ENCODE data around the gene NSMCE3. TPM values are rescaled to one million over a fixed set of nuclear protein-coding genes. Genes with fewer than 3 reads are reported as not detected.
"Not testable (repeated sequence)": the region's sequence is repeated elsewhere in the genome, so short reads cannot be mapped to it uniquely, and the experiment has no call there.

NSMCE3 gene
- total RNA-seq, 1 donor from 2014 or later = 17.8 TPM

DNA sequence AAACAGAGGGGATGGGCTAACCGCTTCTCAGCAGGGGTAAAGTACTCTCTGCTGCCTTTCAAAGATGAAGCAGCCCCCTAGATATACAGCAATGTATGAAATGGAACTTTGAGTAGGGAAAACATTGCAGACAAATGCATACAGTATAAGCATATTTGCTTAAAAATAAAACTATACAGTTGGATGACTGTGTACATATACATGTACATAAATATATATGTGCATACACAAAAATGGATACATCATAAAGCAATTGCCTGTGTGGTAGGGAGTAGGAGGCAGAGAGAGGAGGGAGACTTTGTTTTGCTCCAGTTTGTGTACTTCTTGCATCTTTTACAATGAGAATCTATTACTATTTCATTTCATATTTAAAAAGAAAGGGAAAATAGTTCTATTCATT is 28.4 kb downstream of the NSMCE3 start:
- no peak for DNase-seq (ENCODE audit: low read depth)
- Histone ChIP-seq H3K36me3 (ENCODE audit: control insufficient read depth, insufficient read depth, low read length) (no peaks in the 10 kb centered on the region), H3K27me3 (ENCODE audit: control insufficient read depth, insufficient read depth, low read length) (no peaks in the 10 kb centered on the region), H3K4me3 (ENCODE audit: low read depth, low read length) (no peak overlapping the region)
- TF ChIP-seq, protein P1, sequence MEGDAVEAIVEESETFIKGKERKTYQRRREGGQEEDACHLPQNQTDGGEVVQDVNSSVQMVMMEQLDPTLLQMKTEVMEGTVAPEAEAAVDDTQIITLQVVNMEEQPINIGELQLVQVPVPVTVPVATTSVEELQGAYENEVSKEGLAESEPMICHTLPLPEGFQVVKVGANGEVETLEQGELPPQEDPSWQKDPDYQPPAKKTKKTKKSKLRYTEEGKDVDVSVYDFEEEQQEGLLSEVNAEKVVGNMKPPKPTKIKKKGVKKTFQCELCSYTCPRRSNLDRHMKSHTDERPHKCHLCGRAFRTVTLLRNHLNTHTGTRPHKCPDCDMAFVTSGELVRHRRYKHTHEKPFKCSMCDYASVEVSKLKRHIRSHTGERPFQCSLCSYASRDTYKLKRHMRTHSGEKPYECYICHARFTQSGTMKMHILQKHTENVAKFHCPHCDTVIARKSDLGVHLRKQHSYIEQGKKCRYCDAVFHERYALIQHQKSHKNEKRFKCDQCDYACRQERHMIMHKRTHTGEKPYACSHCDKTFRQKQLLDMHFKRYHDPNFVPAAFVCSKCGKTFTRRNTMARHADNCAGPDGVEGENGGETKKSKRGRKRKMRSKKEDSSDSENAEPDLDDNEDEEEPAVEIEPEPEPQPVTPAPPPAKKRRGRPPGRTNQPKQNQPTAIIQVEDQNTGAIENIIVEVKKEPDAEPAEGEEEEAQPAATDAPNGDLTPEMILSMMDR (IDR thresholded peaks at IDR 0.05; ENCODE audit: insufficient read depth, low read length, poor library complexity, severe bottlenecking) = no peak

DNA sequence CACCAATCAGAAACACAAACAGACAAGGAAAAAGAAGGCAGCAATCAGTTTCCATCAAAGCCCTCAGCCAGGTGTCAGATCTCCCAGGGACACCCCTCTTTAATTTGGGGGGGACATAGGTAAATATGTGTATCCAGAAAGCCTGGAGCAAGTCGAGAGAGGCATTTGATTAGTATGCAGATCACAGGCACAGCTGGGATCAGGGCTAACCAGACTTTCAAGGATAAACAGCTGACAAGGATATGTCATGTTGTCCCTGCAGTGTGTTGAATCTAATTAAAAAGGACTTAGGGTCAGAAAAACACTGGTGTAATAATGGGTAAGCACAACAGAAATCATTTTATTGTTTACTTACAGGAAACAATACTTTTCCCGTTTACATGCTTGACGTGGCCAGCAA is 30.2 kb downstream of the NSMCE3 start:
- TF ChIP-seq, protein P1 (IDR thresholded peaks at IDR 0.05; ENCODE audit: insufficient read depth, low read length, poor library complexity, severe bottlenecking) = no peak
- no peak overlapping the region for H3K4me3 ChIP-seq (ENCODE audit: low read depth, low read length)
- H3K27me3 ChIP-seq (ENCODE audit: control insufficient read depth, insufficient read depth, low read length) = no peaks in the 10 kb centered on the region
- DNase-seq (ENCODE audit: low read depth) = no peak
- no peaks in the 10 kb centered on the region for H3K36me3 ChIP-seq (ENCODE audit: control insufficient read depth, insufficient read depth, low read length)

DNA sequence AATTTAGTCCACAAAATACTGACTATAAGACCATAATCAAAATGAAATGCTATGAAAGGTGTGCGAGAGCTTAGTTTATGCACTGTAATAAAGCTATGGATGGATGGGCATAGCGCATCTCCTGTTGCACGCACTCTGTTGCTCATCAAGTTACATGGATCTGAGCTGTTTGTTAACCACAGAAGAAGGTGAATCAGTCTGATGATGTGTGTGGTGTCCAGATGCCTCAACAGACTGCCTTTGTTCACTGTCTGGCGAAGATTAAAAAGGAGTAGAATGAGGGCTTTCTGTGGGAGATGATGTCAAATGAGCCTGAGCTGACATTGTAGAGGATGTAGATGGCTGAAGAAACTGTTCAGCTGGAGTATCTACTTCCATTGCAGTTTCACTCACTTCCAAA is 36.1 kb downstream of the NSMCE3 start:
- H3K4me3 ChIP-seq (ENCODE audit: low read depth, low read length) = no peak overlapping the region
- no peaks in the 10 kb centered on the region for H3K36me3 ChIP-seq (ENCODE audit: control insufficient read depth, insufficient read depth, low read length)
- H3K27me3 ChIP-seq (ENCODE audit: control insufficient read depth, insufficient read depth, low read length) = no peaks in the 10 kb centered on the region
- TF ChIP-seq, protein P1 (IDR thresholded peaks at IDR 0.05; ENCODE audit: insufficient read depth, low read length, poor library complexity, severe bottlenecking) = no peak
- DNase-seq (ENCODE audit: low read depth) = peak; percentile 62

DNA sequence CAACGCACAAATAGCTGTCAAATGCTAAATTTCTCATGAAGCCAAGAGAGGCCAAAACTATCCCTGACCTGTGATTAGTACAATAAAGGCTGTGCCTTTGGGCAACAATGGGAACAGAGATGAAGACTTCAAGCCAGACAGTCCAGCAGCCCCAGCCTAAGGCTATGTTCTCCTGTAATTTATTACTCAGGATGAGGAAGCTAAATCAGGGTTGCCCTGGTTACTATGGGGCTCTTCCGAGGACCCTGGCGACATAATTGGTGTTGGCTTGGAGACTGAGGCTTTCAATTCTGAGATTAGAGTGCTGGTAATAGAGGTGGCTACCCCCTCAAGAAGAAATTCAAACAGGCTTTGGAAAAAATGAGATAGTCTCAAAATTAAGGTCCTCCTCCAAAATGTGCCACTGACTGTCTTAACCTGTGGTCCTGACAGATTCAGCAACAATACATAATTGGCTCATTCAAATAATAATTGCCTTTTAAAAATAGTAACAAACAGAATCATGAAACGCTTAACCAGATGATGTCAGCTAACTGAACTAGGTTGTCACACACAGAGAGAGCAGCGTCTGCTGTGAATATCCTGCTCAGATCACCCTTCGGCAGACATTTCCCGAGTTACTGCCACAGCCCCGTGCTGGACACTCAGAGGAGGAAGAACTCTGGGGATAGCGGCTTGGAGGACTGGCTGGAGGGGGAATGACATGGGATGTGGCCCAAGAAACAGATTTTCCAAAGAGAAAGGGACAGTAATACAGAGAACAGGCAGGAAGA is 43.0 kb downstream of the NSMCE3 start:
- TF ChIP-seq, protein P1 (IDR thresholded peaks at IDR 0.05; ENCODE audit: insufficient read depth, low read length, poor library complexity, severe bottlenecking) = no peak
- Histone ChIP-seq H3K27me3 (ENCODE audit: control insufficient read depth, insufficient read depth, low read length) (no peaks in the 10 kb centered on the region), H3K4me3 (ENCODE audit: low read depth, low read length) (no peak overlapping the region), H3K36me3 (ENCODE audit: control insufficient read depth, insufficient read depth, low read length) (no peaks in the 10 kb centered on the region)
- DNase-seq (ENCODE audit: low read depth) = no peak

DNA sequence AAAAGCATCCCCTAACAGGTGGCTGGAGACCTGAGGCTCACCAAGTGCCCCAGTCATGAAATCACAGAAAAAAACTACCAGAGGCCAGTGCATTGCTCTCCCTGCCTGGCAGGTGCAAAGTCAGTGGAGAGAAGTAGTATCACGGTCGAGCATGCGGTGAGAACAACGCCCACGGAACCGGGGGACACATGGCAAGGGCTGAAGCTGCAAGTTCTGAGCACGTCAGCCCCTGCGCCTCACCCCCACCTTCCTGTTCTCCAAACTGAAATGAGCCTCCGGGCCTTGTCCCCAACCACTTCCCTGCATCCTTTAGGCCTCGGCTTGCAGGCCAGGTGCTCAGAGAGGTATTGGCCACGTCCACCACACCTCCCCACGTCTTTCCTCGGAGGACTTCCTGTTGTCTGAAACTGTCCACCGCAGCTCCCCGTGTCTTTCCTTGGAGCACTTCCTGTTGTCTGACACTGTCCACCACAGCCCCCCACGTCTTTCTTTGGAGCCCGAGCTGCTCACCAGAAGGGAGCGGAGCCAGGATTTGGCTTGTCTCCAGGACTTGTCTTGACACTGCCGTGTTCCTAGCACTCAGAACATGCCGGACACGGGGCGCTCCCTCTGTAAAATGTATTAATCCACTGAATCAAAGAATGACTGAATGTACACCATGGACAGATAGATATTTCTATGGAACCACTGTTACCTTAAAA is 43.9 kb downstream of the NSMCE3 start:
- TF ChIP-seq, protein P1 (IDR thresholded peaks at IDR 0.05; ENCODE audit: insufficient read depth, low read length, poor library complexity, severe bottlenecking) = no peak
- Histone ChIP-seq H3K36me3 (ENCODE audit: control insufficient read depth, insufficient read depth, low read length) (no peaks in the 10 kb centered on the region), H3K4me3 (ENCODE audit: low read depth, low read length) (no peak overlapping the region), H3K27me3 (ENCODE audit: control insufficient read depth, insufficient read depth, low read length) (no peaks in the 10 kb centered on the region)
- no peak for DNase-seq (ENCODE audit: low read depth)

DNA sequence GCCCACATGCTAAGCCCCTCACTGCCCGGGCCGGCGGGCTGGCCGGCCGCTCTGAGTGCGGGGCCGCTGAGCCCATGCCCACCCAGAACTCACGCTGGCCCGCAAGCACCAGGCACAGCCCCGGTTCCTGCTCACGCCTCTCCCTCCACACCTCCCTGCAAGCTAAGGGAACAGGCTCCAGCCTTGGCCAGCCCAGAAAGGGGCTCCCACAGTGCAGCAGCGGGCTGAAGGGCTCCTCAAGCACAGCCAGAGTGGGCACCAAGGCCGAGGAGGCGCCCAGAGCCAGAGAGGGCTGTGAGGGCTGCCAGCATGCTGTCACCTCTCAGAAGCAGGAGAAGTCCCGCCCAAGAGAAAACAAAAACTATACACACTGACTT is 44.6 kb downstream of the NSMCE3 start:
- not testable (repeated sequence) for DNase-seq (ENCODE audit: low read depth); H3K27me3 ChIP-seq (ENCODE audit: control insufficient read depth, insufficient read depth, low read length); H3K36me3 ChIP-seq (ENCODE audit: control insufficient read depth, insufficient read depth, low read length); H3K4me3 ChIP-seq (ENCODE audit: low read depth, low read length)

DNA sequence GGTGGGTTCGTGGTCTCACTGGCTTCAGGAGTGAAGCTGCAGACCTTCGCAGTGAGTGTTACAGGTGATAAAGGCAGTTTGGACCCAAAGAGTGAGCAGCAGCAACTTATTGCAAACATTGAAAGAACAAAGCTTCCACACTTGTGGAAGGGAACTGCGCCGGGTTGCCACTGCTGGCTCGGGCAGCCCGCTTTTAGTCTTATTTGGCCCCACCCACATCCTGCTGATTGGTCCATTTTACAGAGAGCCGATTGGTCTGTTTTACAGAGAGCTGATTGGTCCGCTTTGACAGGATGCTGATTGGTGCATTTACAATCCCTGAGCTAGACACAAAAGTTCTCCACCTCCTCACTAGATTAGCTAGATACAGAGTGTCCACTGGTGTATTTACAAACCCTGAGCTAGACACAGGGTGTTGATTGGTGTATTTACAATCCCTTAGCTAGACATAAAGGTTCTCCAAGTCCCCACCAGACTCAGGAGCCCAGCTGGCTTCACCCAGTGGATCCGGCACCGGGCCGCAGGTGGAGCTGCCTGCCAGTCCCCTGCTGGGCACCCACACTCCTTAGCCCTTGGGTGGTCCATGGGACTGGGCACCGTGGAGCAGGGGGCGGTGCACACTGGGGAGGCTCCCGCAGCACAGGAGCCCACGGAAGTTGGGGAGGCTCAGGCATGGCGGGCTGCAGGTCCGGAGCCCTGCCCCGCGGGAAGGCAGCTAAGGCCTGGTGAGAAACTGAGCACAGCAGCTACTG is 45.2 kb downstream of the NSMCE3 start:
- not testable (repeated sequence) for H3K36me3 ChIP-seq (ENCODE audit: control insufficient read depth, insufficient read depth, low read length); DNase-seq (ENCODE audit: low read depth); H3K4me3 ChIP-seq (ENCODE audit: low read depth, low read length); H3K27me3 ChIP-seq (ENCODE audit: control insufficient read depth, insufficient read depth, low read length)

Data from kidney epithelial cell (primary cell).